Liver (tissue), 3 donors: ENCODE results near the gene ANKRD6.

Experiments used
- ATF3 ChIP-seq: IDR thresholded peaks from 2 replicates; pipeline ENCODE4 v1.6.1; 2016; ENCODE audit warnings: antibody characterized with exemption
- JUND ChIP-seq, 2 donors: IDR thresholded peaks; 2 replicates each; pipeline ENCODE4 v1.6.1; 2016; ENCODE audit warnings: antibody characterized with exemption in 2 of 2
- RAD21 ChIP-seq, 2 donors: IDR thresholded peaks; 2 replicates each; pipeline ENCODE4 v1.6.1; 2016; ENCODE audit warnings: antibody characterized with exemption in 2 of 2, mild to moderate bottlenecking in 2 of 2
- YY1 ChIP-seq: IDR thresholded peaks from 2 replicates; pipeline ENCODE4 v1.6.1; 2016; ENCODE audit warnings: antibody characterized with exemption, mild to moderate bottlenecking
- TF ChIP-seq, protein P1 (sequence below): fragments of 150-350 bp; IDR thresholded peaks from 2 replicates; pipeline ENCODE4 v1.5.1; 2017; ENCODE audit warnings: improper control_type of control experiment, low read depth, low read length; ENCODE audit not compliant: missing input control
- TF ChIP-seq, protein P2 (sequence below): IDR thresholded peaks from 2 replicates; pipeline ENCODE4 v1.6.1; 2016; ENCODE audit warnings: antibody characterized with exemption, mild to moderate bottlenecking
- donor health status: healthy.
- donor health status: healthy.

GRCh38 chr6:89597372-89597771, 164.4 kb downstream of the ANKRD6 start:
- TF ChIP-seq YY1 (no peak), ATF3 (no peak), JUND (IDR thresholded peaks at IDR 0.05) (no peak), RAD21 (IDR thresholded peaks at IDR 0.05) (no peak)
- TF ChIP-seq, protein P1, sequence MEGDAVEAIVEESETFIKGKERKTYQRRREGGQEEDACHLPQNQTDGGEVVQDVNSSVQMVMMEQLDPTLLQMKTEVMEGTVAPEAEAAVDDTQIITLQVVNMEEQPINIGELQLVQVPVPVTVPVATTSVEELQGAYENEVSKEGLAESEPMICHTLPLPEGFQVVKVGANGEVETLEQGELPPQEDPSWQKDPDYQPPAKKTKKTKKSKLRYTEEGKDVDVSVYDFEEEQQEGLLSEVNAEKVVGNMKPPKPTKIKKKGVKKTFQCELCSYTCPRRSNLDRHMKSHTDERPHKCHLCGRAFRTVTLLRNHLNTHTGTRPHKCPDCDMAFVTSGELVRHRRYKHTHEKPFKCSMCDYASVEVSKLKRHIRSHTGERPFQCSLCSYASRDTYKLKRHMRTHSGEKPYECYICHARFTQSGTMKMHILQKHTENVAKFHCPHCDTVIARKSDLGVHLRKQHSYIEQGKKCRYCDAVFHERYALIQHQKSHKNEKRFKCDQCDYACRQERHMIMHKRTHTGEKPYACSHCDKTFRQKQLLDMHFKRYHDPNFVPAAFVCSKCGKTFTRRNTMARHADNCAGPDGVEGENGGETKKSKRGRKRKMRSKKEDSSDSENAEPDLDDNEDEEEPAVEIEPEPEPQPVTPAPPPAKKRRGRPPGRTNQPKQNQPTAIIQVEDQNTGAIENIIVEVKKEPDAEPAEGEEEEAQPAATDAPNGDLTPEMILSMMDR = no peak
- TF ChIP-seq, protein P2, sequence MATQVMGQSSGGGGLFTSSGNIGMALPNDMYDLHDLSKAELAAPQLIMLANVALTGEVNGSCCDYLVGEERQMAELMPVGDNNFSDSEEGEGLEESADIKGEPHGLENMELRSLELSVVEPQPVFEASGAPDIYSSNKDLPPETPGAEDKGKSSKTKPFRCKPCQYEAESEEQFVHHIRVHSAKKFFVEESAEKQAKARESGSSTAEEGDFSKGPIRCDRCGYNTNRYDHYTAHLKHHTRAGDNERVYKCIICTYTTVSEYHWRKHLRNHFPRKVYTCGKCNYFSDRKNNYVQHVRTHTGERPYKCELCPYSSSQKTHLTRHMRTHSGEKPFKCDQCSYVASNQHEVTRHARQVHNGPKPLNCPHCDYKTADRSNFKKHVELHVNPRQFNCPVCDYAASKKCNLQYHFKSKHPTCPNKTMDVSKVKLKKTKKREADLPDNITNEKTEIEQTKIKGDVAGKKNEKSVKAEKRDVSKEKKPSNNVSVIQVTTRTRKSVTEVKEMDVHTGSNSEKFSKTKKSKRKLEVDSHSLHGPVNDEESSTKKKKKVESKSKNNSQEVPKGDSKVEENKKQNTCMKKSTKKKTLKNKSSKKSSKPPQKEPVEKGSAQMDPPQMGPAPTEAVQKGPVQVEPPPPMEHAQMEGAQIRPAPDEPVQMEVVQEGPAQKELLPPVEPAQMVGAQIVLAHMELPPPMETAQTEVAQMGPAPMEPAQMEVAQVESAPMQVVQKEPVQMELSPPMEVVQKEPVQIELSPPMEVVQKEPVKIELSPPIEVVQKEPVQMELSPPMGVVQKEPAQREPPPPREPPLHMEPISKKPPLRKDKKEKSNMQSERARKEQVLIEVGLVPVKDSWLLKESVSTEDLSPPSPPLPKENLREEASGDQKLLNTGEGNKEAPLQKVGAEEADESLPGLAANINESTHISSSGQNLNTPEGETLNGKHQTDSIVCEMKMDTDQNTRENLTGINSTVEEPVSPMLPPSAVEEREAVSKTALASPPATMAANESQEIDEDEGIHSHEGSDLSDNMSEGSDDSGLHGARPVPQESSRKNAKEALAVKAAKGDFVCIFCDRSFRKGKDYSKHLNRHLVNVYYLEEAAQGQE = no peak
